NCI-H128 (cell line): Measurements from ENCODE around the gene CELSR1.
"Not testable (repeated sequence)": the region's sequence is repeated elsewhere in the genome, so short reads cannot be mapped to it uniquely, and the experiment has no call there.

Experiments used
- DNase-seq: peaks from one replicate; lab custom pipeline; 2025; ENCODE audit not compliant: unreplicated experiment; lab: John Stamatoyannopoulos, UW

Gene CELSR1

GRCh38 chr22:46424496-46424895 is 112.9 kb downstream of the CELSR1 start:
- no peak for DNase-seq

GRCh38 chr22:46422896-46423295 is 114.5 kb downstream of the CELSR1 start:
- no peak for DNase-seq

- DNase-seq: no peak
Observed at GRCh38 chr22:46421267-46421666, 116.2 kb downstream of the CELSR1 start.

- no peak for DNase-seq
Observed at GRCh38 chr22:46419754-46420571, 117.5 kb downstream of the CELSR1 start.

DNA sequence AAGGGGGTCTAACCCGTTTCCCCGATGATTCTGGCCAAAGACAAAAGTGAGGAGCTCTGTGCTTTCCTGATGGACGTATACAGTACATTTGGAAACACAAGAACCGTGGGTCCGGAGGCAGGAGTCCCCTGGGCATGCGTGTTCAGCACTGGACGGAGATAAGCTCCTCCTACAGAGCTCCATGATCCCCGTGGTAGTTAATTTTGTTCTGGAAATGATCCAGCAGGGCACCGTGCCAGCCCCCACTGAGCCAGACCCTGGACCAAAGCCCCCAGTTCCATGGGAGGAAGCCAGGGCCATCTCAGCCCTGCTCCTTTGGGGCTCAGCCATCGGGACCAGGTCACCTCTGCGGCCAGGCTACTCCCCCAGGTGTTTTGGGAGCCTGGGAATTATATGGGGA is 118.6 kb downstream of the CELSR1 start:
- DNase-seq: no peak

GRCh38 chr22:46417769-46418168 is 119.7 kb downstream of the CELSR1 start:
- DNase-seq: no peak

DNA sequence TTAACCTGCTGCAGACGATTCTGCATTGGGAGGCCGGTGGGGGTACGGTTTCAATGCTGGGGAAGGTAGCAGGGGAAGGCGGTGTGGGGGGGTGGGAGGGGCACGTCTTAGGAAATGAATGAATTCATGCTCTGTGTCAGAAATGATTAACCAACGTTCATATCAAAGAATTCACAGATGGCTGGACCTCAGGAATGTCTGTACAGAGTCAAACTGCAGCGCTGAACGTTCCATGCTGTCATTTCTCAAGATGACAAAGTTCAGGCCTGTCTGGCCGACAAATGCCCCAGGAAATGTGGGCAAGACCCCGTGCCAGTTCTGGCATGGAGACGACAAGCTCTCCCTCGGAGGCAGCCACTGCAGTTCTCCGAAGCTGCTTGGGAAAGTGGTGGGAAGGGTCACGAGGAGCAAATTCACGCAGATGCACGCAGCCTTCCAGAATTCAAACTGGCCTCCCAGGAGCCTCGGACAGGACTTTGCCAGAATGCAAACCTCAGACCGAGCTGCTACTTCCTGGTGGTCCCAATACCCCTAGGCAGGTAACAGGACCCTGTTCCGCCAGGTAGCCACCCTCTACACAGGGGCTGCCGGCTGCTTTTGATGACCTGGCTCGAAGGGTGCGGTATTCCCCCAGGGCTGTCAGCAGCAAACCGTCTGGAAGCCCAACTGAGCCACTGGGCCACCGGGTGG is 120.4 kb downstream of the CELSR1 start:
- DNase-seq: no peak

DNA sequence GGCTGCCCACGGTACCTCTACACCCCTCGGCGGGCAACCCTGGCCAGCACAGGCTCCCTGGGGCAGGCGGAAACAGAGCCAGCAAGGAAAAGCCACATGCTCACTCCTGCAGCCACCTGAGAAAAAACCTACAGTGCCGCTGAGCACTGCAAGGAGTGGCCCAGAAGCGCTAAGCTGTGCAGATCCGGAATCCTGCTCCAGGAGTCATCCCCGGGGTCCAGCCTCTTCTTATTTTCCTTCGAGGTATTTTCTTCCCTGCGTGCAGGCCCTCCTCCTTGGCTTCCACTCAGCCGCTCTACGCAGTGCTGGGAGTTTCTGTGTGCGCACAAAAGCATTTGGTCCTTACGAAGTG is 120.9 kb downstream of the CELSR1 start:
- DNase-seq: no peak

DNA sequence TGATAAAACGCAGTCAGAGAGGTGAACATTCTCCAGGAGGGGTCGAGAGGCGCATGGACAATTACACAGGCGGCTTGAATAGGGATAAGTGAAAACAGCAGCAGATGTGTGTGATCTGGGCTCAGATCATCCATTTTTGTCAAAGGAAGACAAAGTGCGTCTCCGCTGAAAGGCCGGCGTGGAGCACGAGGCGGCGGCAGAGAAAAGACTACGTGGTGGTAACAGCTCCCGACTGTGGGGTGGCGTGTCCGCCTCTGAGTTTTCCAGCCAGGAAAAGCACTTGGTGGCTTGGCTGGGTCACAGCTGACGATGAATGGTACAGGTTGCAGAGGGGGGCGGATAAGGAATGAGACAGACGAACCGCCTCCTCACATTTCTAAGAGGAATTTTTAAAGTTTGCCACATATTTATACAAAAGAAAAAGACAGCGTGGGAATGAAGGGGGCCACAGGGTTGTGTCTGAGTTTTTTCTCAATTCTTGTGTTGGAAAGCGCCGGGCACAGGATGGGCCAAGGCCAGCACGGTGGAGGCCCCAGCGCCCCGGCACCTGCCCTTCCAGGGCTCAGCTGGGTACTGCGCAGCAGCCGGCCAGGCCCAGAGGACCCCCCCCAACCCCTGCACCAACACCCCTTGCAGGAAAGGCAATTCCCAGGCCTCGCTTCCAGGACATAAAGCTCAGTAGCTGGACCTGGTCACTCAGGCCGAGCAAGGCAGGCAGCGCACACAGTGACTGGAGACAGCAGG is 121.5 kb downstream of the CELSR1 start:
- no peak for DNase-seq

DNA sequence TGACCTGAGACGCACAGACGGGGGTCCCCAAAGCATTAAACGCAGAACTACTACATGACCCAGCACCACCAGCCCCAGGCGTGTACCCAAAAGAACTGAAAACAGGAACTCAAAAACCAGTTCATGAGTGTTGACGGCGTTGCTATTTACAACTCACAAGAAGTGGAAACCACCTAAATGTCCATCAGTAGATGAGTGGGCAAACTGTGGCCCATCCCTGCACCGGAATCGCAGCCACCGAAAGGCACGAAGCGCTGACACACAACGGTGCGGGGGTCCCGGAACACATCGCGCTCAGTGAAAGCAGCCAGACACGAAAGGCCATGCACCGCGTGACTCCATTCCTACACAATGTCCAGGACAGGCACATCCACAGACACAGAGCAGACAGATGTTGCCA is 122.7 kb downstream of the CELSR1 start:
- no peak for DNase-seq

DNA sequence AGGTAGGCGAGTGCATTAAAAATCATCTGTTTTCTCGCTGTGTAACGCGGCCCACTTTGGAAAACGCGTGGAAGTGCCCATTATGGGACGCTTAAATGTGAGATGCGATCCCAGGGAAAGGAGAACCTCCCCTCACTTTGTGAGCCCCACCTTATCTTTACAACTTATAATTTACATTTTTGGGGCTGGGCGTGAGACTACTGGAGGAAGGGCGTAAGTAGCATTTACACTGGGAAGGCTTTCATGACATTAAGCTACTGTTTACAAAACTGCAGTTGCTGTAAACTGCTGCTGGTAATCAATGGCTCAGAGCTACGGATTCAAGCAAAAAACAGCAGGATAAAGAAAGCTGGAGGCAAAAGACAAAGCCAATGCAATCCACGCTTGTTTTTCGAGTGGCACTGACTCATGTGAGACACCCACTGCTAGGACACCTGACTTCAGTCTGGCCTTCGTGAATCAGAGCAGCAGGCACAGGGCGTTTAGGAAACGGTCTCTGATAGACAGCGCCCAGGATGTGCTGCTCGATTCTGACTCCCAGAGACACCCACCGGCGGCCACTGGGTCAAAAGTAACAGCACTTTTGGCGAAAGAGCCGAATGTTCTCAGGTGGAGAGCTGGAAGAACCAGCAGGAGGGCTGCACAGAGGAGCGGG is 123.6 kb downstream of the CELSR1 start:
- DNase-seq: no peak

DNA sequence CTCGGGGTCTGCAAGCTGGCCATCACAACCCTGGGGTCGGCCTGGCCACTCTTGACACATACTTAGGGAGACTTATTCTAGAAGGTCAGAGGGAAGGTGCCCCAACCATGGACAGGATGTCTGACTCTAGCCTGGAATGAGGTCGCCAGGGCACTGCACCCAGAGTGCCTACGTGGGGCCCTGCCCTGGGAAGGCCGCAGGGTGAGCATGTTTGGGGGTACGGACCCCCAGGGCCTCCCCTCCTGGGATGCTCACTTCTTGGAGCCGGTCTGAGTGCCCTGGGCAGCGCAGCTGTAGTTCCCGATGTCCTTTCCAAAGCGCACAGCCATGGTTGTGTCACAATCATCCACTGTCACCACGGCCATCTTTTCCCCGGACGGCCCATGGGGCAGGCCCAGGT is 126.1 kb downstream of the CELSR1 start:
- DNase-seq: no peak

- DNase-seq: no peak
Observed at GRCh38 chr22:46410291-46410808, 127.1 kb downstream of the CELSR1 start.

- DNase-seq: no peak
Observed at GRCh38 chr22:46409631-46410210, 127.7 kb downstream of the CELSR1 start.

GRCh38 chr22:46408568-46409506 is 128.6 kb downstream of the CELSR1 start:
- DNase-seq: no peak

GRCh38 chr22:46407748-46408147 is 129.7 kb downstream of the CELSR1 start:
- DNase-seq: no peak

DNA sequence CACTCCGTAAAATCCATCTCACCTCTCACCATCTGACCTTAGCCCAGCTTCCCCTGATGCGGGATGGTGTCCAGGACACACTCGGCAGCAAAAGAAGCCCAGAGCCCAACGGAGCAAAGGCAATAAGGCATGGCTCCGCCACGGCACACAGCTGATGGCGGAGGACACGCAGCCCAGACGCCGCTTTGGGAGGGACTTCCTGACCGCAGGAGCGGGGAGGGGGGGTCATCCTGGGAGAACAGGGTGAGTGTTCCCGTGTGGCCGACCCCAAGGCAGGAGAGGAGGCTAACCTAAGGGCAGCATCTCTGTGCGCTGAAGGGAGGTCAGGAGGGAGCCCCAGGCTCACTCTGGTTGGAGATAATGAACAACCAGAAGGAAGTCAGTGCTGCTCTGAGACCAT is 130.6 kb downstream of the CELSR1 start:
- DNase-seq: no peak

- DNase-seq: no peak
Observed at GRCh38 chr22:46406349-46406748, 131.1 kb downstream of the CELSR1 start.

- no peak for DNase-seq
Observed at GRCh38 chr22:46405901-46406300, 131.5 kb downstream of the CELSR1 start.

DNA sequence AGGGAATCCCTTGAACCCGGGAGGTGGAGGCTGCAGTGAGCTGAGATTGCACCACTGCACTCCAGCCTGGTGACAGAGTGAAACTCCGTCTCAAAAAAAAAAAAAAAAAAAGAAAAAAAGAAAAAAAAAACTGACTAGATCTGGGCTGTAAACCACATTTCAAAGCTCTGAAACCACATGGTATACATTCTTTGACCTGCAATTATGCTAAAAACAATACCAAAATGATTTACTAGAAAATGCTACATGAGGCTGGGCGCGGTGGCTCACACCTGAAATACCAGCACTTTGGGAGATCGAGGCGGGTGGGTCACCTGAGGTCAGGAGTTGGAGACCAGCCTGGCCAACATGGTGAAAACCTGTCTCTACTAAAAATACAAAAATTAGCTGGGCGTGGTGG is 133.5 kb downstream of the CELSR1 start:
- DNase-seq: not testable (repeated sequence)
